Stimulated activated CD4-positive, alpha-beta T cell treated with anti-CD3 and anti-CD28 coated beads, Interleukin-1b, Interleukin-23, amount 100 ng/mL, for 48 hours (primary cell): Measurements from ENCODE around the gene PDIA4.
"Not testable (repeated sequence)": the region's sequence is repeated elsewhere in the genome, so short reads cannot be mapped to it uniquely, and the experiment has no call there.

Source experiments
- DNase-seq: peaks from one replicate; pipeline ENCODE4 v3.0.0-alpha.2; 2020

Gene PDIA4

DNA sequence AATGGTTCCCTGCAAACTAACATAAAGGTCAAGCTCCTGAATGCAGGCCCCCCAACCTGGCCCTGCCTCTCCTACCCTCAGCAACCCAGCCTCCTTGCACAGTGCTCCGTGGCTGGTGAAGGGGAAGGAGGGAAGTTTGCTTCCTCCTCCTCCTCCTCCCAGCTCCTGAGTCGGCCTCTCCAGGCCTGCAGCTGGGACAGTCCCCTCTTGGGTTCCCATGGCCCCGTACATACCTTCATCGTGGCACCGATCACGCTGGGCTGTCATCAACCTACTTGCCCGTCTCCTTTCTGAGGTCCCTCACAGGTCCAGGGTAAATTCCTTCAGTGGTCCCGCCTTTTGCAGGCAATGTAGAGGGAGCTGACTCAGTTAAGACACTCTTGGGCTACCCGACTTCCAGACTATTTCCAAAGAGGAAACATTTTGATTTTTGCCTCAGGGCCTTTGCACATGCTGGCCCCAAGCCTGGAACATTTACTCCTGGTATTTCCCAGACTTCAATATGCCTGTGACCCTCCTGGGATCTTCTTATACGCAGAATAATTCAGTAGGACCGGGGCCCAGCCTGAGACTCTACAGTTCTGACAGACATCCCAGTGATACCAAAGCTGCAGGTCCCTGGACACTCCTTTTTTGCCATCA is 26.8 kb downstream of the PDIA4 start:
- no peak for DNase-seq

DNA sequence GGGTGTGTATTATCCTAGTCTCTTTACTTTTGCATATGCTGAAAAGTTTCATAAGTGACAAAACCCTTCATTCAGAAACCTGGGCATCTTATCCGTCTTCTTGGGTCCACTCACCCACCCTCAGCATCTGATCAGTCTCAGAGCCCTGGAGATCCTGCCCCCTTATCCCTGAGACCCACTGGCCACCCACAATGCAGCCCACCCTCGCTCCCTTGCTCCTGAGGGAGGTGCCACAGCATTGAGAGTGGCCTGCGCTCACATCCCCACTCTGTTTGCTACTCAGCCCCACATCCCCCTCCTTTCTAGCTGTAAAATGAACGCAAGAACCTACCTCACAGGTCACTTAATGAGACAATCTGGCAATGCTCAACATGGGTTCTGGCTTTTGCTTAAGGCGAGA is 27.3 kb downstream of the PDIA4 start:
- no peak for DNase-seq

GRCh38 chr7:148999192-148999591 is 29.1 kb downstream of the PDIA4 start:
- no peak for DNase-seq

DNA sequence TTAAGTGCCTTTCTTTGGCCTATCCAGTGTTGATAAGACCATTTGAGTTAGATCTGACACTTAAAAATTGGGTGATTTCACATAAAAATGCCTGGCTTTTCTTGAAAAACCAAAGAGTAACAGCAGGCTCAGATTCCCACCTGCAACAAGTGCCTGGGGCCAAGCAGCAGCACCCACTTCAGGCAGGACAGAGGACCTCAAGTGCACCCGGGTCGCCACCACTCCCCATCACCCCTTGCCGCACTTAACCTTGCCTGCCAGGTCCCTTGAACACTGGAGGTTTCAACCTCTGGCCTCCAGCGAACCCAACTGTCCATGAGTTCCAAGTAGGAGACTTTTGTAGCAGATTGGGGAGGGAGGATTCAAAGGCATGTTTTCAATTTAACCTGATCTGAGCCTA is 30.8 kb downstream of the PDIA4 start:
- no peak for DNase-seq

DNA sequence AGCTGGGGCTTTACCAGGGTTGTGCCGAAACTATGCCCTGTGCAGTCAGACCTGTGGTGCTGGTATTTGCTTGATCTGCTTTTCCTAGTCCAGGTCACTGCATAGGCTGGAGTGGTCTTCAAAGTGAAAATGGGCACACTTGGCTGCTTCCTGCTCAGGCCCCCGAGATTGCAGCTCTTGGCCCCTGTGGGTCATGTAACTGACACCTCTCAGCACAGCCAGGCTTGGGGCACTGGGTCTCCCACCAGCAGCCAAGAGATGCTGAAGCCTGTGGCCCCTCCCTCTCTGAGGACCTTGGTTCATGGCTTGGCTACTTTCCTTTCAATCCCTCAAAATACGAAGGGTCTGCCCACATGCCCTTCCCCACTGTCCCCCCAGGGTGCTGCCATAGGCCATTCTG is 33.7 kb downstream of the PDIA4 start:
- no peak for DNase-seq

DNA sequence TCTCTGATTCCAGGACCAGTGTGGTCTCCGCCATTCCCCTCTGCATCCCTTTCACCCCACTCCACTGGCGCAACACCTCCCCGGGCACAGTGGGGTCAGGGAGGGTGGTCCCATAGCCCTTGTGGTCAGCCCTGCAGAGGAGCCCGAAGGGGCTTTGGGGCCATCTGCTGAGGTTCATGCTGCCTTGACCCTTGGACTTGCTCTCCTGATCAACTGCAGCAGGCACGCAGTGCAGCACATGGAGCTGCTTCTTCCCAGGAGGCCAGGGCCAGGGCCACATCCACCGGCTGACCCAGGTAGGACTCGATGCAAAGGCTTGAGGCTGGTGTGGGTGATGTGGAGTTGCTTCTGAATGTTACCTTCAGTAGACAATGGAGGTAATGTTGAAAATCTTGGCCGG is 35.1 kb downstream of the PDIA4 start:
- no peak for DNase-seq

- DNase-seq = no peak
These were observed 36.8 kb downstream of the PDIA4 start for GRCh38 chr7:148991536-148991935.

GRCh38 chr7:148987751-148988512 is 40.4 kb downstream of the PDIA4 start:
- DNase-seq = no peak

DNA sequence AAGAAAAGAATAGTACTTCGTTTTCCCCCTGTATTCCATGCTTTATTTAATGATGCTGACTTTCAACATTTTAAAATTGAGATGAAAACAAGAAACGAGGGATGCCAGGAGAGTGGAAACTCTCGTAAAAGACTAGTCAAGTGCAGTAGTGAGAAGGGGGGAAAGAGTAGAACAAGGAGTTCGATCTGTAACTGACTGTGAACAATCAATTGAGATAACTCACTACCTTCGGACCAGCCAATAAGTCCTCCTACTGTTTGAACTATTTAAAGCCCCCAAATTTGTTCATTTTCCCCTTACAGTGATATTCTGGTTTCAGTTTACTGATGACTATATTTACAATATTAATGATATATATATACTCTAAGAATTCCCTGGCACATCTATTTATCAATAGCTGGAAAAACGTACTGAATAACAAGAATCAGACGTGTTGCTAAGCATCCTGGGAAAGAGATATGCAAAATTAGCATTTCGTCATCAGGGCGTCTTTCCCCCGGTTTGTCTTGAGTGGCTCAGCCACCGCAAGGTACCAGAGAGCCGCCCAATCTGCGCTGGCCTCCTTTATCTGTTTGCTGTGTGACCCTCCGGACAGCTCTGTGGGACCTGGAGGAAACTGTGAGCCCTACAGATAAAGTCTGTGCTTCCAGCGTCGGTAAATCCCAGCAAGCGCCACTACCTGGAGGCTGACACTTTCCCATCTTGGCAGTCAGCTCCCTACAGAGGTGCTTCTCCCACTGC is 41.1 kb downstream of the PDIA4 start:
- peak; percentile 84 for DNase-seq

DNA sequence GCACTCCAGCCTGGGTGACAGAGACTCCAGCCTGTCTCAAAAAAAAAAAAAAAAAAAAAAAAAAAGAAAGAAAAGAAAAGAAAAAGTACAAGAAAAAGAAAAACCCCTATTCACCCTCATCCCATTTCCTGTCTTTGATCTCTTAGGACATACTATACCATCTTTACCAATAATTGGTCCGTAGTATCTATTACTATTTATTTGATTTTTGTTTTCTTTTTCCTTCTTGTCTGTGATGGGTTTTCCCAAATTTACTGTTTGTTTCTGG is 41.6 kb downstream of the PDIA4 start:
- DNase-seq = no peak

- peak; percentile 92 for DNase-seq
These were observed 44.8 kb downstream of the PDIA4 start for GRCh38 chr7:148983200-148984146.

- no peak for DNase-seq
These were observed 45.6 kb downstream of the PDIA4 start for GRCh38 chr7:148982654-148983199.

GRCh38 chr7:148979827-148980226 is 48.5 kb downstream of the PDIA4 start:
- no peak for DNase-seq

DNA sequence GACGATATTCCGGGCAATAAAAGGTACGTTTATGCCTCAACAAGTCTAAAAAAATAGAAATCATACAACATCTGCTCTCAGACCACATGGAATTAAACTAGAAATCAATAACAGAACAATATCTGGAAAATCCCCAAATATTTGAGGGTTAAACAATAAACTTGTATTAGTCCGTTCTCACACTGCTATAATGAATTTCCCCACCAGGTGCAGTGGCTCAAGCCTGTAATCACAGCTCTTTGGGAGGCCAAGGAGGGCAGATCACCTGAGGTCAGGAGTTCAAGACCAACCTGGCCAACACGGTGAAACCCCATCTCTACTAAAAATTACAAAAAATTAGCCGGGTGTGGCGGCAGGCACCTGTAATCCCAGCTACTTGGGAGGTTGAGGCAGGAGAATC is 49.2 kb downstream of the PDIA4 start:
- DNase-seq = not testable (repeated sequence)

GRCh38 chr7:148978091-148978490 is 50.2 kb downstream of the PDIA4 start:
- DNase-seq = no peak

DNA sequence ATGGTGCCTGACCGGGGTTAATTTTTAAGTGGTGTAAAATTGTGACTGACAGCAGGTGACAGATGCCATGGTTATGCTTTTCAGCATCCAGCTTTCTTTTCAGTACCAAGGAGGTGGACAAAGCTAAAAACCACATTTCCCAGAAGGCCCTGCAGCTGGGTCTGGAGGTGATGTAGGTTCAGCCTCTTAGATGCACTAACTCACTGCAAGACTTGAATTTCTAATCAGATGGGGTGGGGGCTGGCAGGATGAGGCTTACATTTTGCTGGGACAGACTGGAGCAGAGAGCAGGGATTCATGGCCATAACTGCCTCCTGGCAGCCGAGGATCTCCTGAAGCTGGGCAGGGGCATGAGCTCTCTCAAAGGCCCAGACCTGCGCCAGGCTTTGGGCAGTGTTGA is 52.4 kb downstream of the PDIA4 start:
- no peak for DNase-seq

DNA sequence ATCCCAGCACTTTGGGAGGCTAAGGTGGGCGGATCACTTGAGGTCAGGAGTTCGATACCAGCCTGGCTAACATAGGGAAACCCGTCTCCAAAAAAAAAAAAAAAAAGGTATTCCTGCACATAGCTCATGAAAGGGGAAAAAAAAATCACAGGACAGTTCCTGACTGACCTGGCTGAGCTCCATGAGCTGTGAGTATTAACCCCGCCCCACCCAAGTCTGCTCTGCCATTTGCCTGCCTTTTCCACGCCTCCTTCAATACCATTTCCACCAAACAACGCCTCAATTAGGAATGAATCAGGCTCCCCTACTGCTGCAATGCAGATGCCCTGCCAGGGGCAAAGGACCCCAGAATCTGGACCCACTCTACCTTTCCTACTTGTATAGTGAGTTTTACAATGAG is 55.0 kb downstream of the PDIA4 start:
- no peak for DNase-seq

DNA sequence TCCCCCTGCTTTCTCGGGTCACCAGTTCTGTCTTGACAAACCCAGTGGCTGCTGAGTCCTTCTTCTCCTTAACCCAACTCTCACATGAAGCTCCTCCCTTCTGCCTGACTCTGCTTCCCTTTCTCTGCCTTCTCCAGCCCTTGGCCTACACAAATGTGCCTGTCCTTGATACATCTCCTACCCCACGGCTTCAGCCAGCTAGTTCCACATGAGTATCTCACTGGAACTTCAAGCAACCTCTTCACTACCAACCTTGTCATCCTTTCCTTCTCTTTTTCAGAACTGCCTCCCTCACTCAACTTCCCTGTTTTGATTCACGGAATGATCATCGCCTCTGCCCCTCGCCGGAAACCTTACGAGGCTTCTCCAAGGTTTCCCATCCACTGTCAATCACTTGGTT is 55.9 kb downstream of the PDIA4 start:
- DNase-seq = no peak

GRCh38 chr7:148967602-148968001 is 60.7 kb downstream of the PDIA4 start:
- no peak for DNase-seq

DNA sequence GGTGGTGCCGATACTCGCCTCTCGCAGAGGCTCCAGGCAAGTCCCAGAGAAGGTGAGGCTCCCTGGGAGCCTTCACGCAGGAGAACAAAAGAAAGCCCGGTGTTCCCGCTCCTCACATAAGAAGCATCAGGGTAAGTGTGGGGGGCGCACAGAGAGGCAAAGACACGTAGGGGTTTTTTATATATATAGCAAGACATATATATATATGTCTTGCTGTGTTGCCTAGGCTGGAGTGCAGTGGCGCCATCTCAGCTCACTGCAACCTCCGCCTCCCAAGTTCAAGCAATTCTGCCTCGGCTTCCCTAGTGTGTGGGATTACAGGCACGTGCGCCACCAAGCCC is 61.3 kb downstream of the PDIA4 start:
- DNase-seq = no peak

DNA sequence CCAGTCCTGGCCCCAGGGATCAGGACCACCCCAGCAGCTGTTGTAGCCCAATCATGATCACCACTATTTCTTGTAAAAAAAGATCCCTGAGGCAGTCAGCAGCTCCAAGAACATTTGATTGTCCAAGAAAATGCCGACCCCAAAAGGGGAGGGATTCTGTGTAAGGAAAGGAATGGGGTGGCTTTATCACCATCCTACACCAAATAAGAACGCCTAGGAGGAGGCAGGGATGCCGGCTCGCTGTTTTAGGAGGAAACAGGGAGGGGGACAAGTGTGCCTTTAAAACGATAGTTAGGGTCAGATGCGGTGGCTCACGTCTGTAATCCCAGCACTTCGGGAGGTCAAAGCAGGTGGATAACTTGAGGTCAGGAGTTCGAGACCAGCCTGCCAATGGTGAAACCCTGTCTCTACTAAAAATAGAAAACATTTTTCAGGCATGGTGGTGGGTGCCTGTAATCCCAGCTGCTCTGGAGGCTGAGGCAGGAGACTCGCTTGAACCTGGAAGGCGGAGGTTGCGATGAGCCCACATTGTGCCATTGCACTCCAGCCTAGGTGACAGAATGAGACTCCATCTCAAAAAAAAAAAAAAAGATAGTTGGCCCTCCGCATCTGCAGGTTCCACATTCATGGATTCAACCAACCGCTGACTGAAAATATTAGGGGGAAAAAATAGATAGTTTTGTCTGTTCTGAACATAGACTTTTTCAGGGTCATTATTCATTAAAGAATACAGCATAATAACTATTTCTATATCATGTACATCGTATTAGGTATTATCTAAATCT is 63.6 kb downstream of the PDIA4 start:
- no peak for DNase-seq
